GM19238 (cell line): ENCODE data around the gene CLMP.
"Not testable (repeated sequence)": the region's sequence is repeated elsewhere in the genome, so short reads cannot be mapped to it uniquely, and the experiment has no call there.

Experiments
- DNase-seq: peaks from one replicate; pipeline ENCODE4 v3.0.0; 2011; ENCODE audit warnings: low spot score; ENCODE audit not compliant: insufficient read length

The CLMP gene

DNA sequence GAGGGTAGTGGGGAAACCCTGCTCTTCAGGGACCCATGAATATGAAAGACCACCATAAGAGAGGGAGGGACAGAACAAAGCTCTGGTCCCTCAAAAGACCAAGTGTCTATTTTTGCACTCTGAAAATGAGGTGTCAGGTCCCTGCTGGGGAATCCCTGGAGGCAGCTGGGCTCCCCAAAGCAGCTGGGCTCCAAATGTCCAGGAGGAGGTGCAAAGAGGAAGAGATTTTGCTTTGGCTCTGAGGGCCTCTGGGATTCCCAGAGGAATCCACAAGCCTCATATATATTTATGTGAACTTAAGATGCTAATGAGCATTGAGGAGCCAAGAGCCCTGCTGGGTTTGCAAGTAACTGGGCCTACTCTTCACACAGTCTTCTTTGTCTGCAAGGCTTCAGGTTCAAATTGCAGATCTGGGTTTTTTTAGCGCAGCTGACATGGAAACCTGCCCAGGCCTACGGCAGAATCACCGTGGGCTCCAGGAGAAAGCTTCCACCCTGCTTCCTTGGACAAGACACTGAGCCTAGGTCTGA is 26.0 kb downstream of the CLMP start:
- DNase-seq = no peak

DNA sequence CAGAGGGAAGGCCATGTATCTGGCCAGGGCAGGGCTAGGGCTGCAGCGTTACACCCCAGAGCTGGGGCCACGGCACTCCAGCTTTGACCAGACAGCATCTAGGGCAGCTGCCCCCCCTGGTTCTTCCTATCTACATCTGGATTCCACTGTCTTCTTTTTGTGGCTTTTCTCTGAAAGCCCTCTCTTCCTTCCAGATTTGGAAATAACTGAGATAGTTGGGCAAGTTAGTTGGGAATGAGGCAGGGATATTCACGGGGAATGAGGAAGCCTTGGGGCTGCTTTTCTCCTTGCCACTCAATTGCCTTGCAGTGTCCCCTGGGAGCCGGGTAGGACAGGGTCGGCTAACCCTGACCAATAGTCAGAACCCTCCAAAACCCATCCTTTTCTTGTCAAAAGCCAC is 26.8 kb downstream of the CLMP start:
- no peak for DNase-seq

DNA sequence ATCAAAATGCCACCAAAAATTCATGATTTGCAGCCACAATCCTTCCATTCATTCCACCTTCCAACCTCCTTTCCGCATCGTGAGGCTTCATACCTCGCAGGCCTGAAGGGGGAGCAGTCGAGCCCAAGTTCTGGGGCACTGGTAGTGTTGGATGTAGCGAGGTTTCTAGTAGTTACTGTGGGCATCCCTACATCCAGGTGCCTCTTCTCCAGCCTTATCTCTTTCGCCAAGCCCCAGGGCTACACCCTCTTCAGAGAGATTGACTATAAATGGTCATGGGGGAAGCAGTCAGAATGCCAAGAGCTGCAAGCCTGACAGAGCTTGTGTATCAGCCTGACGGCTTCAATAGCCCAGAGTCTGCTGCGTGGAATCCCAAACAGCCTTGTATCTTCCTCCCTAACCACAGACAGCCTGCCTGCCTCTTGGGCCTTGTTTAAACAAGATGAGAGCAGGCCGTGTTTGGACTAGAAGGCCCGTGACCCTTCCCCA is 28.9 kb downstream of the CLMP start:
- DNase-seq = no peak

- DNase-seq = no peak
Measured at GRCh38 chr11:123164732-123165450, 30.2 kb downstream of the CLMP start.

- DNase-seq = no peak
Measured at GRCh38 chr11:123163621-123164020, 31.4 kb downstream of the CLMP start.

DNA sequence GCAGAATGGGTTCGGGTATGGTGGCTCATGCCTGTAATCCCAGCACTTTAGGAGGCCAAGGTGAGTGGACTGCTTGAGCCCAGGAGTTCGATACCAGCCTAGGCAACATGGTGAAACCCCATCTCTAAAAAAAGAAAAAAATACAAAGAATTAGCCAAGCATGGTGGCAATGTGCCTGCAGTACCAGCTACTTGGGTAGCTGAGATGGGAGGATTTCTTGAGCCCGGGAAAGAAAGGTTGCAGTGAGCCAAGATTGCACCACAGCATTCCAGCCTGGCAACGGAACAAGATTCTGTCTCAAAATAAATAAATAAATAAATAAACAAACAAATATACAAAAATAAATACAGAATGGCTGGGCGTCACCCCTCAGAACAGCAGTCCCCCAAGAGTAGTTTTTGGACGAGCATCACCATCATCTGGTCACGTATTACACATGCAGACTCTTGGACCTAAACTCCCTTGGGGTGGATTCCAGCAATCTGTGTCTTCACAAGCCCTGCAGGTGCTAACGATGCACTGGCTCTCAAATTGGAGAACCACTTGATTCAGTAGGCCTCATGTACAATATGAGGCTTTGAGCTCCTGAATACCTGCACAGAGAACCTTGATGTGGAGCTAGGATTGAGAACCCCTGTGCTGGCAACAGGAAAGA is 33.5 kb downstream of the CLMP start:
- DNase-seq = no peak

DNA sequence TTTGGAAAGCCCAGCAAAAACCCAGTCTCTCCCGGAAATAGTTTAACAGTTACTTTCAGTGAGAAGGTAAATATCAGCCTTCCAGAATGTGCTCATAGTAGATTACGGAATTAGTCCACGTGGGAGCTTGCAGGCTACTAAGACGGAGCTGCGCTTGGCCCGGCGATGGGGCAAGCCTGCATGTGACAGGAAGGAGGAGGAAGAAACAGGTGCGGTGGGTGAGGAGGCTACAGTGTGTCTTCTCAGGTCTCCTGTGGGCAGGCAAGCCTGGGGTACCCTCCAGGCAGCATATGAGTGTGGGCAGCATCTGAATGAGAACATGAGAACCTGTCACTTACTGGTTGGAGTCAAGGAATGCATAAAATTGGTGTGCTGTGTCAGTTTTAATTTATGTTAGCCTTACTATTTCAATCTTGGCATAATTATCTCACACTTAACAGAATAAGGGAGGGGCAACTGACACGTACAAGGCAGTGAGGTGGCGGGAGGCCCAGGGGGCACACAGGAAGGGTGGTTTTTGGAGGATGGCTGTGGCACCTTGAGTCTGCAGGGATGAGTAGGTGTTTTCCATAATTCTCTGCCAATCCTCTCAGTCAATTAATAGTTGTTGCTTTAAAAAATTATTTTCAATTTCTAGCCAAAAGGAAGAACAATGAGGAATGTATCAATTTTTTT is 35.7 kb downstream of the CLMP start:
- DNase-seq = no peak

DNA sequence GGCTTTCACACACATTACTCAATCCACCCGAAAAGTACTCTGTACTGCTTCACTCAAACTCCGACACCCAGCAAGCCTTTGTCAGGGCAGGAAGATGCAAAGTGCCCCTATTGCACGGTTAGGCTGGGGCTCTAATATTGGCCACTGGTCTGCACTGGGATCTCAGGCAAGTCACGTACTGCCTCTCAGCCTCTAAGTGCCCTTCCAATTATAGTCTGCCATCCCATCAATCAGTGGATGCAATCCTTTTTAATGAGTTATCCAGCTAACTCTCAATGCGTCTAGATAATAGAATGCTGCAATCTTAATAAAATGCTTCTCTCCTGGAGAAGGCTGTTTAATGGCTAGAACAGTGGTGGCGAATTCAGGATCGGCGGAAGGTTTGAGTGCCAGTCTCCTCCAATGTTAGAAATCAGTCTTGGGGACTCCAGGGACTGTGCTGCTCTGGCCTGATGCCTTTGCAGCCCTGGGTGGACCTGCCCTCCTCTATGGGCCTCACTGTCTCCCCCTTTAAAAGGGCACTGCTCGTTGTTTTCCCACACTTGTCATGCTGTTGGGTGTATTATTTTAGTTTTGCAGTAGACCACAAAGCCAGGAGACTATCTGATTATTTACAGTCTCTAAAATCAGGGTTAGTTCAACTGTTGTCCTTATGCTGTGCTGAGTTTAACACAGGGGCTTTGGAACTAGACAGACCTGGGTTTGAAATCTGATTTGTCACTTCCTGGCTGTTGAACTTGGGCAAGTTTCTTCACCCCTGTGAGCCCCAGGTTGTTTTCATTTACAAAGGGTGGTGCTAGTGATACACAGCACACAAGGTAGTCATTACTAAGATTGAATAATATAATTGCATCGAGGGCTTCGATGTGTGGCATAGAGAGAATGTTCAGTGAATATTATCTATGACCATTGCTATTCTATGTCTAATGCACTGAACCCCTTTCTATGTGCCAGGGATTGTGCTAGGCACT is 36.7 kb downstream of the CLMP start:
- DNase-seq = no peak

GRCh38 chr11:123152951-123153350 is 42.1 kb downstream of the CLMP start:
- DNase-seq = no peak

DNA sequence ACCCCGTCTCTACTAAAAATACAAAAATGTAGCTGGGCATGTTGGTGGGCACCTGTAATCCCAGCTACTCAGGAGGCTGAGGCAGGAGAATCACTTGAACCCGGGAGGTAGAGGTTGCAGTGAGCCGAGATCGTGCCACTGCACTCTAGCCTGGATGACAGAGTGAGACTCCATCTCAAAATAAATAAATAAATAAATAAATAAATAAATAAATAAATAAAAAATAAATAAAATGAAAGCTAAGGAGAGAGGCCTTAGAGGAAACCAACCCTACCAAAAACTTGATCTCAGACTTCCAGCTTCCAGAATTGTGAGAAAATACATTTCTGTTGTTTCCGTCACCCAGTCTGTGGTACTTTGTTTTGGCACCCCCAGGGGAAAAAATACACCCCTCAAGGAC is 42.7 kb downstream of the CLMP start:
- not testable (repeated sequence) for DNase-seq

DNA sequence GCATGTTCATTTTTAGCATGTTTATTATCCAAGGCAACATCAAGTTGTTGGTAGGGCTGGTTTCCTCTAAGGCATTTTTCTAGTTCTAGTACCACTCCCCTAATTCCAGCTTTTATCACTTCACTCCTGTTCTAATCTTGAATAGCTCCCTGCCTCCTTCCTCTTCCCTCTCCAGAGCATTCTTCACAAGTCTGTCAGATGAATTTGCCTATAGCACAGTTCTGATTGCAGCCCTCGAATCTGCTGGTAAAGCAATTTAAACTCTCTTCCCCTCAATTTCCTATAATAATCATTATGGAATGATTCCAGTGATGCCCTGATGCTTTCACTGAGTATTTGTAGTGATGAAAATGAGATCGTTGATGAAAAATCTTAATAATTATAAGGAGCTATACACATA is 43.3 kb downstream of the CLMP start:
- DNase-seq = no peak

GRCh38 chr11:123151366-123151765 is 43.7 kb downstream of the CLMP start:
- DNase-seq = no peak

DNA sequence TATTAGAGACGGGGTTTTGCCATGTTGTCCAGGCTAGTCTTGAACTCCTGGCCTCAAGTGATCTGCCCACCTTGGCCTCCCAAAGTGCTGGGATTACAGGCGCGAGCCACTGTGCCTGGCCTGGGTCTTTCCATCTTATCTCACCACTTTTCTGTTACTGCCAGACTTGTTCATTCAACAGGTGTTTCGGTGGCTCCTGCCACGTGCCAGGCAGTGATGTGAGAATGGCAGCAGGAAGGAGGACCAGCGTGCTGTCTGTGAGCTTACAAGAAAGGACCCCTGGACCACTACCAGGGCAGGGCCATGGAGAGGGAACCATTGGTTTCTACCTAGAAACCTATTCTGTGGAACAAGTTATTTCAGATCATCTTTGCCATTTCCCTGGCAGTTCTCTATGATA is 44.2 kb downstream of the CLMP start:
- no peak for DNase-seq

DNA sequence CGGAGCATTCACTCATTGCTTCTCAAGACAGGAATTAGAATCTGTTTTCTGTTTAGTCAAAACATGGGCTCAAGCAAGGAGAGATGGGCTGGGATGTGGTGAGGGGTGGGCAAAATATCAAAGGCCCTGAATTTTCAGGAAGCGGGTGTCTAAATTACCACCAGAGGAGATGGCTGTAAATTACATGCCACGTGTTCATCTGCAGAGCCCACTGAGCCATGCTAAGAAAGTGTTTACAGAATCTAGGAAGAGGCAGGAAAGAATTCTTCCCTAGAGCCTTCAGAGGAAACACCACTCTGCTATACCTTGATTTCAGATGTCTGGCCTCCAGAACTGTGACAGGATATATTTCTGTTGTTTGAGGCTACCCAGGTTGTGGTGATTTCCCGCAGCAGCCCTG is 46.1 kb downstream of the CLMP start:
- DNase-seq = no peak

DNA sequence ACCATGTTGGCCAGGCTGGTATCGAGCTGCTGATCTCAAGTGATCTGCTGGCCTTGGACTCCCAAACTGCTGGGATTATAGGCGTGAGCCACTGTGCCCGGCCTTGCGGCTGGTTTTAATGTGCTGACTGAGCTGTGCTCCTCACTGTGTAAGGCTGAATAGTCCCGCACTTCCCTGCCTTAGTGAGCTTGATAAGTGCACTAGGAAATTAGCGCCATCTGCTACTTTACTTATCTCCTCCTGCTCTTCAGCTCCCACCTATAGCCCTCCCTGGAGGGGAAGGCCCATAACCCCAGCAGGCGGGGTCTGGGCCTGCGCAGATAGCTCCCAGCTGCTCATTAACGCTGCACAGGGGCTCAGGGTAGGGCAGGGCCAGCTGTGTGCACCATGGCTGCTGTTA is 49.4 kb downstream of the CLMP start:
- DNase-seq = no peak

DNA sequence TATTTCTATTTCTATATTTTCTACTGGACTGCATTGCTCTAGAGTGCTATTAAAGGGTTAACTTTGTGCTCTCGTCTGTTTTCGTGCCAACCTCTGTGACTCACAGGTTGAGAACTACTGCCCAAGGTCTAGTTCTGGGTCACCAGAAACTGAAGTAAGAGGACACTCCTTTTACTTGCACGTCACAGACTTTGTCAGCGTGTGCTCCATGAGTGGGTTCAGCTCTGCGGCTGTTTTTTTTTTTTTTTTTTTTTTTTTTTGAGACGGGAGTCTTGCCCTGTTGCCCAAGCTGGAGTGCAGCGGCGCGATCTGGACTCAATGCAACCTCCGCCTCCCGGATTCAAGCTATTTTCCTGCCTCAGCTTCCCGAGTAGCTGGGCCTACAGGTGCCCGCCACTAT is 49.8 kb downstream of the CLMP start:
- no peak for DNase-seq

- DNase-seq = no peak
Measured at GRCh38 chr11:123144707-123145106, 50.3 kb downstream of the CLMP start.

DNA sequence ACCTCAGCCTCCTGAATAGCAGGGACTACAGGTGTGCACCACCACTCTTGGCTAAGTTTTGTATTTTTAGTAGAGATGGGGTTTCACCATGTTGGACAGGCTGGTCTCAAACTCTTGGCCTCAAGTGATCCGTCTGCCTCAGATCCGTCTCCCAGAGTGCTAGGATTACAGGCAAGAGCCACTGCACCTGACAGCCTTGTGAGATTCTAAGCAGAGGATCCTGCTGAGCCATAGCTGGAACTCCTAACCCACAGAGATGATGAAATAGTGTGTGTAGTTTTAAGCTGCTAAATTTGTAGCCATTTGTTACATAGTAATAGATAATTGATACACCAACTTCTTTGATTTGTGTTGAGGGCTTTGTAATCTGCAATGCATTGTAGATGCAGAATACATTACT is 51.1 kb downstream of the CLMP start:
- DNase-seq = no peak

DNA sequence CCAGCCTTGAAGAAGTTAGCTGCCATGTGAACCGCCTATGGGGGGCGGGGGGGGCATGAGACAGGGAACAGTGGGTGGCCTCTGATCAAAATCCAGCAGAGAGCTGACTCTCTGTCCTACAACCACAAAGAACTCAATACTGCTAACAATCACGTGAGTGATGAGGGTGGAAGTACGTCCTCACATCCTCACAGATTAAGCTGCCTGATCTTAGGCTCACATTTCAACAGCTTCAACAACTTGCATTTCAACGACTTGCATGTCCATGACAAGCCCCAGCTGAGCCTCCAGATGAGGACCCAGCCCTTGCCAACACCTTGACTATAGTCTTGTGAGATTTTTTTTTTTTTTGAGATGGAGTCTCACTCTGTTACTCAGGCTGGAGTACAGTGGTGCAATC is 51.6 kb downstream of the CLMP start:
- no peak for DNase-seq

GRCh38 chr11:123139206-123139605 is 55.8 kb downstream of the CLMP start:
- DNase-seq = no peak
